GM12891 (cell line): ENCODE data around the gene UBR4.

ENCODE experiments used
- DNase-seq: peaks from one replicate; pipeline ENCODE4 v3.0.0; 2011; ENCODE audit warnings: low spot score; ENCODE audit not compliant: insufficient read length
- FAIRE-seq: peaks from 2 replicates; lab custom pipeline; 2011; peaks lifted over from hg19 to GRCh38; lab: Jason Lieb, UNC
- PAX5 ChIP-seq: IDR thresholded peaks from 2 replicates; pipeline ENCODE4 v1.6.1; 2011; ENCODE audit warnings: low read length, moderate library complexity, mild to moderate bottlenecking; ENCODE audit not compliant: insufficient read depth, severe bottlenecking
- POLR2A ChIP-seq: IDR thresholded peaks from 2 replicates; pipeline ENCODE4 v1.6.1; 2011; ENCODE audit warnings: low read depth, low read length, control low read depth
- POLR2AphosphoS5 ChIP-seq: IDR thresholded peaks from 2 replicates; pipeline ENCODE4 v1.6.1; 2011; ENCODE audit warnings: low read depth, low read length, control low read depth
- POU2F2 ChIP-seq: IDR thresholded peaks from 2 replicates; pipeline ENCODE4 v1.6.1; 2011; ENCODE audit warnings: low read depth, mild to moderate bottlenecking, control low read depth, low read length, moderate library complexity
- SPI1 ChIP-seq: IDR thresholded peaks from 2 replicates; pipeline ENCODE4 v1.6.1; 2011; ENCODE audit warnings: low read depth, low read length, control low read depth
- TAF1 ChIP-seq: IDR thresholded peaks from 2 replicates; pipeline ENCODE4 v1.6.1; 2011; ENCODE audit warnings: low read depth, low read length, control low read depth

UBR4 gene

GRCh38 chr1:19086176-19086875 lies 123.7 kb downstream of the UBR4 start:
- DNase-seq, result no peak
- no peak for TF ChIP-seq PAX5
- no peak for TF ChIP-seq SPI1
- TF ChIP-seq TAF1, result no peak
- no peak for TF ChIP-seq POLR2AphosphoS5
- no peak for TF ChIP-seq POLR2A
- TF ChIP-seq POU2F2, result no peak
- no peak for FAIRE-seq

- no peak for TF ChIP-seq SPI1
- TF ChIP-seq TAF1, result no peak
- TF ChIP-seq POU2F2, result no peak
- no peak for TF ChIP-seq PAX5
- no peak for TF ChIP-seq POLR2AphosphoS5
- no peak for TF ChIP-seq POLR2A
- DNase-seq, result no peak
- no peak for FAIRE-seq
Measured at GRCh38 chr1:19084206-19084738, 125.8 kb downstream of the UBR4 start.

- TF ChIP-seq SPI1, result no peak
- no peak for TF ChIP-seq TAF1
- TF ChIP-seq PAX5, result no peak
- TF ChIP-seq POLR2A, result no peak
- DNase-seq (no peak), FAIRE-seq (no peak)
Measured at GRCh38 chr1:19083081-19083480, 127.0 kb downstream of the UBR4 start.

GRCh38 chr1:19081218-19081893 lies 128.7 kb downstream of the UBR4 start:
- FAIRE-seq (no peak), DNase-seq (no peak)

GRCh38 chr1:19080721-19081120 lies 129.3 kb downstream of the UBR4 start:
- FAIRE-seq (no peak), DNase-seq (no peak)
- TF ChIP-seq POLR2AphosphoS5 (no peak), TAF1 (no peak), SPI1 (no peak), POLR2A (no peak), POU2F2 (no peak), PAX5 (no peak)

More at GRCh38 chr1:19081218-19081893, 128.7 kb downstream of the UBR4 start:
- TF ChIP-seq PAX5 (no peak), POLR2A (no peak), POU2F2 (no peak), TAF1 (no peak), SPI1 (no peak), POLR2AphosphoS5 (no peak)

GRCh38 chr1:19079541-19080472 lies 130.3 kb downstream of the UBR4 start:
- no peak for FAIRE-seq
- TF ChIP-seq POLR2A, result 0 out of 2 replicates have a peak, but pooled peaks have one; percentile 26
- TF ChIP-seq SPI1, result no peak
- TF ChIP-seq POU2F2, result no peak
- no peak for TF ChIP-seq PAX5
- TF ChIP-seq POLR2AphosphoS5, result no peak
- no peak for TF ChIP-seq TAF1
- no peak for DNase-seq

- TF ChIP-seq TAF1, result no peak
- TF ChIP-seq SPI1, result no peak
- no peak for TF ChIP-seq POLR2A
- no peak for TF ChIP-seq POU2F2
- DNase-seq, result no peak
- no peak for FAIRE-seq
Measured at GRCh38 chr1:19078536-19078935, 131.5 kb downstream of the UBR4 start.

GRCh38 chr1:19076841-19077616 lies 133.0 kb downstream of the UBR4 start:
- no peak for FAIRE-seq
- no peak for DNase-seq
- no peak for TF ChIP-seq POLR2A
- TF ChIP-seq POU2F2, result no peak
- no peak for TF ChIP-seq SPI1
- TF ChIP-seq POLR2AphosphoS5, result no peak
- TF ChIP-seq PAX5, result no peak
- TF ChIP-seq TAF1, result no peak

GRCh38 chr1:19074902-19075721 lies 135.0 kb downstream of the UBR4 start:
- FAIRE-seq (no peak), DNase-seq (no peak)
- no peak for TF ChIP-seq POU2F2
- TF ChIP-seq PAX5, result no peak
- no peak for TF ChIP-seq SPI1
- TF ChIP-seq POLR2A, result no peak
- no peak for TF ChIP-seq TAF1
- no peak for TF ChIP-seq POLR2AphosphoS5
